HG02970 (cell line): ENCODE data around the gene FBXO45.
"Not testable (repeated sequence)": the region's sequence is repeated elsewhere in the genome, so short reads cannot be mapped to it uniquely, and the experiment has no call there.

Source experiments
- ATAC-seq: cut with Tn5 transposase; IDR thresholded peaks from one replicate; pipeline ENCODE4 v1.9.1; 2021; ENCODE audit warnings: mild to moderate bottlenecking, moderate library complexity, moderate number of reproducible peaks; ENCODE audit not compliant: unreplicated experiment, low FRiP score

The FBXO45 gene

DNA sequence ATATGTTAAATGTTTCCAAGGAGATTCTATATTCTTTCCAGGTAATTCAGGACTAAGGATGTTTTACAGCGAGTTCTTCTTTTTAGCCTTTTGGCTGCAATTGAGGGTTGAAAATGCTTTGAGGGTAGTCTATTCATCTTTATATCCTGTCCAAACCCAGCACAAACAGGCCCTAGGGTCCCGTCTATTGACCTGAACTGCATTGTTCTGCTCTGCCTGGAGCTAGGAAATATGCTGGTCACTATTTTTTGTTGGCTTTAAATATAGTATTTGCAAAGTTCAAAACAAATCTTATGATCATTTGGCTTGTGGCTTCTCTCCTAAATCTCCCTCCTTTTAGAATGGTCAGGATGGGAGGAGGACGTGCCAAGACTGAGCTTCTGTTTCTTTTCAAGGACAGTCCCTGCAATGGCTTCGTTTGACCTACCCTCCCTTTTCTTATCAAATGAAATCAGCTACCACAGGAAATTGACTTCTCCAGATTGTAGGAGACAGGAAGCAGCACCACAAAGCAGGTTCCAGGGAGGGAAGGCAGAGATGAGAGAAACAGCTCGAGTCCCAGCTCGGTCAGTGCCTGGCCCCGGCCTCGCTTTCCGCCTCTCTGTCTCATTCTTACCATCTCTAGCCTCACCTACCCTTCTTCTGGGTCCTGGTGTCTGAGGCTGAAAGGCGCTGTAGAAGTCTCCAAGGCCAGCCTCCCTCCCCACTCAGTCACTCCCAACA lies 43.5 kb downstream of the FBXO45 start:
- no peak for ATAC-seq

DNA sequence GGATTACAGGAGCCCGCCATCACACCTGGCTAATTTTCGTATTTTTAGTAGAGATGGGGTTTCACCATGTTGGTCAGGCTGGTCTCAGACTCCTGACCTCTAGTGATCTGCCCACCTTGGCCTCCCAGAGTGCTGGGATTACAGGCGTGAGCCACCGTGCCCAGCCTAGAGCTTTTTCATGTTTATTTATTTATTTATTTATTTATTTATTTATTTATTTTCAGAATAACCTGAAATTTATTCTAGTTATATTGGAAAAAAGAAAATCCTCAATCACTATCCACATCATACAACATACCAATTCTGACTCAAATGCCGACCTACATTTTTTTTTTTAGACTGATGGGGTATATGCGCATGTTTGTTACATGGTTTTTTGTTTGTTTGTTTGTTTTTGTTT lies 46.8 kb downstream of the FBXO45 start:
- not testable (repeated sequence) for ATAC-seq

DNA sequence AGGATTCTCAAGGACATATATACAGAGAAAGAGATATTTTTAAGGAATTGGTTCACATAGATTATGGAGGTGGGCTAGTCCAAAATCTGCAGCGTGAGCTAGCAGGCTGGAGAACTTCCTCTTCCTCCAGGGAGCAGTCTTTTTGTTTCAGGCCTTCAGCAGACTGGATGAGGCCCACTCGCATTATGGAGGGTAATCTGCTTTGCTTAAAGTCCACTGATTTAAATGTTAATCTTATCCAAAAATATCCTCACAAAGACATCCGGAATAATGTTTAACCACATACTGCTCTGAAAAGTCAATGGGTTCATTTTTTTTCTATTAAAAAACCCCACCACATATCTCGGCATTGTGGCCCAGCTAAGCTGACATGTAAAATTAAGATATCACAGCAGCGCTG lies 48.8 kb downstream of the FBXO45 start:
- no peak for ATAC-seq

DNA sequence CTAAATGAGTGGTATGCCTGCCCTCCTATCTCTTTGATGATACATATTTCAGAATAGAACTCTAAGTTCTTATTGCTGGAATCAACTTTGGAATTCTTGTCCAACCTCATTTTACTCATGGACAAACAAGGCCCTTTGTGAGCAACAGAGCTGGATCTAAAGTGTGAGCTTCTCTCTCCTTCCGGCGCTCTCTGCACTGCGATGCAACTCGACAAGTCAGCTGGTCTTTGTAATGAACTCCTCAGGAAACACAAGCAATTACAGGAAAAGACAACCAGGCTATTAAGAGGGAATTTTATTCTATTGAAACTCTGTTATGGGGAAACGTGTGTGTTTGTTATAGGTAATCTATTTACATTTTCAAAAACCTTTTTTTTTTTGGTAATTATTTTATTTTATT lies 50.8 kb downstream of the FBXO45 start:
- ATAC-seq, result no peak

DNA sequence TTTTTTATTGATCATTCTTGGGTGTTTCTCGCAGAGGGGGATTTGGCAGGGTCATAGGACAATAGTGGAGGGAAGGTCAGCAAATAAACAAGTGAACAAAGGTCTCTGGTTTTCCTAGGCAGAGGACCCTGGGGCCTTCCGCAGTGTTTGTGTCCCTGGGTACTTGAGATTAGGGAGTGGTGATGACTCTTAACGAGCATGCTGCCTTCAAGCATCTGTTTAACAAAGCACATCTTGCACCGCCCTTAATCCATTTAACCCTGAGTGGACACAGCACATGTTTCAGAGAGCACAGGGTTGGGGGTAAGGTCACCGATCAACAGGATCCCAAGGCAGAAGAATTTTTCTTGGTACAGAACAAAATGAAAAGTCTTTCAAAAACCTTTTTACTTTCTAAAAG lies 51.2 kb downstream of the FBXO45 start:
- ATAC-seq, result not testable (repeated sequence)

DNA sequence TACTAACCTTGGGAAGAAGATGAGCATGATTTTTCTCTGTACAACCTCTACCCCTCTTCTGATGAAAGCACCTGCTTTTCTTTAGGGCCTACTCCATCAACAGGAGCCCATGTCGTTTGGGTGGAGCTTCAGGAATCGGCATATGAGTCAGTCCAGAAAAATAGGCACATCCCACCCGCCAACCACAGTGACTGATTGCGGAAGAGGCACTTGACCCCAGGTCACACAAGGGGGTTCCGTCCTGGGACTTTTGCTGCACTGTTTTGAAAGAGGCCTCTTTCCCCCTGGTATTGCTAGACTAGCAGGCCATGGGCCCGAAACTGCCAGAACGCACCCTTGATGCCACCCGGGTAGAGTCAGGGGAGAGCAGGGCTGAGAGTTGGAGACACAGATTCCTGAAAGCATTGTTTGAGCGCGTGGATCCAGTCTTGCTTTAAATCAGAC lies 51.7 kb downstream of the FBXO45 start:
- no peak for ATAC-seq

DNA sequence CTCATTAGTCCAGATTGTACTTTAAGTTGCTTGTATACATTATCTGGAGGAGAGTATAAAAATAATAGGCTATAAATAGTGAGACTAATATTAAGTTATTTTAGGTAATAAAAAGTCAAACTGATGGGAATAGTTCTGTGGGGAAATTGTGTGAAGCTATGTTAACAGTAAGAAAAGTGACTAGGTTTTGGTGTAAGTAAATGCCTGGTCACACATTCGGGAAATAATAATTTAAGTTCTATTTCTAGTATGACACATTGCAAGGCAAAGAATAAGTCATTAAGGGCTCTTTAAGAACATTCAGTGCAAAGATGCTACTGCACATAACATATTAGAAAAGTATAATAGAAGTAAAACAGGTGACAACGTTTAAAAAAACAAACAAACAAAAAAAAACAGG lies 52.2 kb downstream of the FBXO45 start:
- no peak for ATAC-seq

DNA sequence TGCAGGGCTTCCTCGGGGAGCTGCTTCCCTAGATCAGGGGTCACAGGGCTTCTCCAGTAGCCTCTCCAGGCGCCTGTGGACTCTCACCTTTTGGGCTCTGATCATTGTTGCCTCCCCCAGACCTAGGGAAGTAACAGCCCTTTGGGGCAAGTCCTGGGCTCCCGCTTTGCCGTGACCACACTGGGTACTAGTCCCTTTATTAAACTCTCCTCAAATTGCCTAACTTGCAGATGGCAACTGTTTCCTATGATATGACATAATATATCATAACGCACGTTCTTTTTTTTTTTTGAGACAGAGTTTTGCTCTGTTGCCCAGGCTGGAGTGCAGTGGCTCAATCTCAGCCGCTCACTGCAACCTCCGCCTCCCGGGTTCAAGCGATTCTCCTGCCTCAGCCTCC lies 53.2 kb downstream of the FBXO45 start:
- ATAC-seq, result no peak

DNA sequence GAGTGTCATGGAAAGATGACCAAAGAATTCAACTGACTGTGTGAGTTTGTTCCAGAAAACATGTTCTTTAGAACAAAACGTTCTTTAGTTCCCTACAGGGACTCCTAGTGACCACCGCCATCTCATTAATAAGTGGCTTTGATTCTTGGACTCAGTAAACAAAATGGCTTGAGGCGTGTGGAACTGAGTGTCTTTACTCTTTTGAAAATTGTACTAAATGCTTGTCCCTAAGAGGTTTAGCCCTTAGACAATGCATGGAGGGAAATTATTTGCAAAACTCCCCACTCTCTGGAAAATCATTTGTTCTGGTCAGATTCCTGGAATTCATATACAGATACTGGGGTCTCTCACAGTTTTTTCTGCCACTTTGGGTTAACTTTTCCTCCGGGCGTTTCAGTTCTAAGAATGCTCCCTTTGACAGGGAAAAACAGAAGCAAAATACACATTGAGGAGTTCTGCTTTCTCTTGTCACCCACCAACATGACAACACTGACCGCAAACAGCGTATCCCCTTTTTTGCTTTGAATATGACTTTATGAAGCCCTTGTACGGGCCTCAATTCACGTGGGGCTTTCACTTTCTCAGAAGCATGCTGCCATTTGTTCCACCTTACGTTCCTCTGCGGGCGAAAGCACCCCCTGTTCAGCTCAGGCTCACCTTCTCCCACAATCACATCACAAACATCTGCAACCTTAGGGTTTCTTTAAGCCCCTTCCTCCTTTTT lies 55.8 kb downstream of the FBXO45 start:
- no peak for ATAC-seq

DNA sequence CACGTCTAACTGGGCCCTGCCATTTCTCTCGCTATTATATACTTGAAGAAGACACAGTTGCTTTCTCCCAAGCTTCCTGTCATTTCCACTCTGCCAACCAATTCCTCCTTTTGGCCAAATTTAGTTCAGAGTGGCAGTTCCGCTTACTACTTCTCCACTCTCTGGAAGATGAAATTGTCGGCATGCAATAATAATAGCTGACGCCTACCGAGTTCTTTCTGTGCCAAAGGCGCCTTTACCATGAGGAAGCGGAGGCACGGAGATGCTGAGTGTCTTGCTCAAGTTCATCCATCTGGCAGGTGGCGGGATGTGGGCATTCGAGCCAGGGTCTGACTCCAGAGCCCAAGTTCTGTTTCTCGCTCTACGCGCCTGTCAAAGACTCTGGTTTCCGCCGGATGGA lies 56.4 kb downstream of the FBXO45 start:
- no peak for ATAC-seq

DNA sequence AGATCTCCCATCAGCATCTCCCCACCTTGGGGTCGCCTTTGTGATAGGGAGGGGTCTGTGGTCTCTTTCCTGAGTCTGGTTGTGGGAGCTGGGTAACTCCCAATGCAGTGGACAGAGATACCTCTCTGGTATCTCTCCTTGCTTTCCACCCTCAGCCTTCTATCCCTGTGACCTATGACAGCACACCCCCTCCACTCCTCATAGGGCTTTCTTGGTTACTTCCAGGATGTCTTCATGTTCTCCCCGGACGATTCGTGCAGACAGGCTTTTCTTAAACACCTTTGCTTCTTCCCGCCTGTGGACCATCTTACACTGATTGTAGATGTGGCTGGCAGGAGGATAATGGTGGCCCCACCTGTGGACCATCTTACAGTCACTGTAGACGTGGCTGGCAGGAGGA lies 56.9 kb downstream of the FBXO45 start:
- ATAC-seq, result no peak

DNA sequence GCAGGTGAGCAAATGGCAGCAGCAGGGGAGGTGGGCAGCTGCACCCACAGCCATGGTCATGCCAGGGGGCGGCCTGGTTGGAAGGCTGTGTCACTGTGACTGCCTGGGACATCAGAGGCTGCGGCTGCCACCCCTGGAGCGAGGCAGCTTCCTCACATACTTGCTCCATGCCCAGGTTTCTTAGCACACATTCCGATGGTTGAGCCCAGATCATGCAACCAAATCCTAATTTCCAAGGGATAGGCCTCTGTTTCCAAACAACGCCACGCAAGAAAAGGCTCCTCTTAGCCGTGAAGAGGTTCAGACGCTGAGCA lies 59.4 kb downstream of the FBXO45 start:
- ATAC-seq, result no peak

DNA sequence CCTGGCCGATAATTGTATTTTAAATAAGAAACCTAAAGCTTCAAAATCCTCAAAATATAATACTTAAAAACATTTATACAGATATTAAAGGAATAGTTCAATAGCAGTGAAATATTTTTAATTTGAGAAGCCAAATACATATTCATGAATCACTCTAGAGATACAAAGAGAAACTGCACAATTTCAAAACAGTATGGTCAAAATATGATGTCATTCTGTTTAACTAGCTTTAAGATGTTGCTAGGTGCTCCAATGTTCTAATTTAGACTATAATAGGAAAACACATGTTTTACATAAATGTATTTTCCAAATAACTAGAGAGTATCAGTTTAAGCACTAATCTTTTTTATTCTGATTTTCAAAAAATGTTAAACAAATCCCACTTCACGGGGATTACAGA lies 60.8 kb downstream of the FBXO45 start:
- no peak for ATAC-seq

DNA sequence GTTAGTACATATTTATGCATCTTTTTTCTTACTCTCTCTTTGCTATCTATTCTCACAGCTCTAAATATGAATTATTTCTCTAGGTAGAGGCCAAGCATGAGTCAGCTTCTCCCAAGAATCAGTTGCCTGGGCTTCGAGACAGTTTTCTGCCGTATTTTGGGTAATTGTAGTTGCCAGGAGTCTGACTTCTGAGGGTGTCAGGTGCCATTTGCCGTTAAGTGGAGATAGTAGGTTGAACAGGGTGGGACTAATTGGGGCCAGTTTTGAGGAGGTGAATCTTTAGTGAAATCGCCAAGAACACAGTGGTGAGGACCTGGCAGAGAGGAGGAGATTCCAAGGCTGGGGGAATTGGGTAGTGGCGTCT lies 63.2 kb downstream of the FBXO45 start:
- no peak for ATAC-seq

DNA sequence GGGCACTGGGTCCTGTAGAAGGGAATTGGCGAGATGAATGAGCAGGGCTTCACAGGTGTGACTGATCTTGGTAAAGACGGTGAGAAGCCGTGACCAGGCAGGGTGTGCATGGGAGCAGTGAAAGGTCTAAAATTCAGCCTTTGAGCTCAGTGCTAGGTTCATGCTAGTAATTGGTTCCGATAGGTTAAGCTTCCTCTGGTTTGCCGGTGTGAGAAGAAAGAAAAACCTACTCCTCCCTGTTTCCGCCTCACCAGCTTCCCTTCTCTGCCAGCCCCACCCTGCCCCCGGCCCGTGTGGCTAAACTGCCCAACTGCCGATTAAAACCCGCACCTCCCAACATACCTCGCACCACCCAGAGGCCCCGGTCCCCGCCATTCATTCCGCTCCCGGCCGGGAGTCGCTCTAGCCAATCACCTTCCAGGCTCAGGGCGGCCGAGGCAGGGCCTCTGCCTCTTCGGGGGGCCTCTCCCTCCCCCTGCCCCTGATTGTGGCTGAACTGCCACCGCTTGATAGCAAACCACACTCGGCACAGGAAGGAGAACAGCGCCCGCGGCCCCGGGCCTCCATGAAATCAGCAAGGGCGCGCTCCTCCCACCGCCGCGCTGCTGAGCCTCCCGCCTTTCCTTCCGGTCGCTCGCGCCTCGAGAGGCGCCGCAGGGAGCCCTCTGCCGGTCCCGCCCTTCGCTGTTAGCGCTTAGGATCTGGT lies 63.7 kb downstream of the FBXO45 start:
- peak; percentile 76 for ATAC-seq

DNA sequence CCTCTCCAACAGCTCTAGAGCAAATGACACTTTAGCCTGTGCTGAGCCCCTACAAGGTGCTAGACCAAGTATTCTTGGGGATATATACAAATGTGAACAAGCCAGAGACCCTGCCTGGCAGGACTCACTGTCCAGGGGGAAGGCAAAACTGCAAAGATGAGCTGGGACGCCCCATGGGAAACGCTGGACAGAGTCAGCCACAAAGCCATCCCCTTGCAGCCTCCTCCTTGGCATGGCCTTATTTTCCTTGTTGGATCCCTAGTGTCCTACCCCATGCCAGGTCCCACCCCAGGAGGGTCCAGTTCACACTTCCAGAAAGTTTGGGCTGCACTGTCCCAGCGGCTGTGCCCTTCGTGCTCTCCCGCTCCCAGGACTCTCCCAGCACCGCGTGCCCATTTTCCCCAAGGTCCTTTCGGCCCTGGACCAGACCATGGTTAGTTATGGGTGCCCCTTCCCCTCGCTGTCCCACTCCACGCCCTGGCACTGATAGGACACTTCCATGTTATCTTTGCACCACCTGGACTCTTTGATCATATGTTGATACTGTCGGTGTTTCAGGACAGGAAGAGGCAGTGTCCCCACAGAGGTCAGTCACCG lies 65.2 kb downstream of the FBXO45 start:
- no peak for ATAC-seq

DNA sequence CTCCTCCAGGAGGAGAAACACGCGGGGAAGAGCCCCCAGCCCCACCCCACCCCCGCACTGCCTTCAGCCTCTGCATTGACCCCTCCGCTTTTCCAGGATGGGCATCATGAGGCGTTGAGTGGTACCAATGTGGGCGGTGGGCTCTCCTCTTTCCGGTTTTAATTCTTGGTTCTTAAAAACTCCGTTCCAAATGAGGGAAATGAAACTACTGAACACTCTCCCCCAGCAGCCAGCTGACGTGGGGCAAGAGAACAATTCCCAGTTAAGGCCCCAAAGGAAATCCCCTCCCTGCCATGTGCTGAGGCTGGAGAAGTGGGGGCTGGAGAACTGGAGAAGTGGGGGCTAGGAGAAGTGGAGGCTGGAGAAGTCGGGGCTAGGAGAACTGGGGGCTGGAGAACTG lies 65.8 kb downstream of the FBXO45 start:
- no peak for ATAC-seq

DNA sequence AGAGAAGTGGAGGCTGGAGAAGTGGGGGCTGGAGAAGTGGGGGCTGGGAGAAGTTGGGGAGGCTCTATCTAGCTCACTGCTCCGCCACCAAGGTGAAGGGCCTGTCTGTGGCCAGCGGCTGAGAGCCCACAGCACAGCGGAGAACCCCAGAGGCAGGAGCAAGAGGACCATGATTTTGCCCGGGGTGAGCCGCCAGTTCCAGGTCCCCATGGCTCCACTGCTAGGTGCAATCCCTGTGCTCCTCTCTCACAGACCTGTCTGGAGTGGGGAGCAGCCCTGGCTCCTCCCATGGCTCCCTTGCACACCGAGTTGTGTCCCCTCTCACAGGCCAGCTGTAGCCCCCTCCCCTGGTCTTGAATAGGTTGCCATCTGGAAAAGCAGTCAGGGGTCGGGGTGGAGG lies 66.4 kb downstream of the FBXO45 start:
- no peak for ATAC-seq

DNA sequence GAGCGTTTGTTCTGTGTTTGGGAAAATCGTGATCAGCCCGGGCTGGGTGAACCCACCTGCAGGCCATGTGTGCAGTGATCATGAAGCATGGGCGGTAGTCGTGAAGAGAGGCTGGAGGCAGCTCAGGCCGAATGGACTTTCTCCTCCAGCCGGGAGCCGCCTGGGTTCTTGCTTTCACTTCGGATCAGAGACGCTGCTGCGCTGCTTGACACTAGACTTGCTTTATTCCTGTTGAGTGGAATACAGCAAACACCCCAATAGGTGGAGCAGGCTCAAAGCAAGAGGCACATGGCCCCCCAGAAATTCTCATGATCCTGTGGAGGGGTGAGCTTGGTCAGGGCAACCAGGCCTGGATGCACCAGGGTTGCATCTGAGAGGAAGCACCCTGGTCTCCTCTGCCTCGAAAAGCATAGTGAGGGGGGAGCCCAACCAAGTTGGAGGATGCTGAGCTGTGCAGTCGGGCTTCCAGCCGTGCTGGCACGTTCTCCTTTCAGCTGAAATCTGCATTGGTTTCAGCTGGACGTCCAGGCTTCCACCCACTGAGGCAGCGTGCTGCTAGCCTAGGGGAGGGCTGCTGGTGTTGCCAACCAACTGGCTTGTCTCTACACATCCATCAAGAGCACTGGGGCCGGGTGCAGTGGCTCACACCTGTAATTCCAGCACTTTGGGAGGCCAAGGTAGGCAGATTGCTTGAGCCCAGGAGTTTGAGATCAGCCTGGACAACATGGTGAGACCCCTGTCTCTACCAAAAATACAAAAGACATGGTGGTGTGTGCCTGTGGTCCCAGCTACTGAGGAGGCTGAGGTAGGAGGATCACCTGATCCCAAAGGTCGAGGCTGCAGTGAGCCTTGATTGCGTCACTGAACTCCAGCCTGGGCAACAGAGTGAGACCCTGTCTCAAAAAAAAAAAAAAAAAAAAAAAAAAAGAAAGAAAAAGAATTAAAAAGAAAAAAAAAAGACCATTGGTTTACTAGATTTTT lies 68.2 kb downstream of the FBXO45 start:
- no peak for ATAC-seq

DNA sequence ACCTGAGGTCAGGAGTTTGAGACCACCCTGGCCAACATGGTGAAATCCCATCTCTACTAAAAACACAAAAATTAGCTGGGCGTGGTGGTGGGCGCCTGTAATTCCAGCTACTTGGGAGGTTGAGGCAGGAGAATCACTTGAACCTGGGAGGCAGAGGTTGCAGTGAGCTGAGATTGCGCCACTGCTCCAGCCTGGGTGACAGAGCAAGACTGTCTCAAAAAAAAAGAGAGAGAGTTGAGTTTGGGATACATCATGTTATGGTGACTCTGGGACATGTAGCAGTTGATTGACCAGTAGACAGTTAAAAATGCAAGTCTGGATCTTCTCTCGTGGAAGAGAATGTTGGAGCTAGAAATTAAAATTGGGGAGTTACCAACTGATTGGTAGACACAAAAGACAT lies 69.5 kb downstream of the FBXO45 start:
- not testable (repeated sequence) for ATAC-seq
